Hepatocyte (in vitro differentiated cells): ENCODE measurements around the gene PTPRM. TPM values are rescaled to one million over a fixed set of nuclear protein-coding genes. Genes with fewer than 3 reads are reported as not detected.

Experiments
- DNase-seq: peaks from one replicate; pipeline ENCODE4 v3.0.0-alpha.2; 2016; ENCODE audit warnings: low spot score
- H2AFZ ChIP-seq: fragments of 200-600 bp; sonication (generic); 2 replicates; pipeline ENCODE4 v1.6.0; 2016; ENCODE audit warnings: antibody characterized with exemption, mild to moderate bottlenecking
- H3K27ac ChIP-seq: fragments of 200-600 bp; sonication (generic); 2 replicates; pipeline ENCODE4 v1.5.1; 2016; ENCODE audit warnings: mild to moderate bottlenecking
- H3K27me3 ChIP-seq: fragments of 200-600 bp; sonication (generic); 2 replicates; pipeline ENCODE4 v1.6.1; 2016
- H3K36me3 ChIP-seq: fragments of 200-600 bp; sonication (generic); replicated peaks from 2 replicates; pipeline ENCODE4 v1.5.1; 2016; ENCODE audit warnings: low read depth; ENCODE audit not compliant: insufficient read depth
- H3K4me1 ChIP-seq: fragments of 200-600 bp; sonication (generic); 2 replicates; pipeline ENCODE4 v1.5.1; 2016; ENCODE audit warnings: mild to moderate bottlenecking, moderate library complexity; ENCODE audit not compliant: insufficient read depth
- H3K4me2 ChIP-seq: fragments of 200-600 bp; sonication (generic); 2 replicates; pipeline ENCODE4 v1.6.0; 2016
- H3K4me3 ChIP-seq: fragments of 200-600 bp; sonication (generic); 2 replicates; pipeline ENCODE4 v1.5.1; 2016; ENCODE audit warnings: mild to moderate bottlenecking
- H3K79me2 ChIP-seq: fragments of 200-600 bp; sonication (generic); 2 replicates; pipeline ENCODE4 v1.6.0; 2017; ENCODE audit warnings: mild to moderate bottlenecking
- H3K9me2 ChIP-seq: fragments of 200-600 bp; sonication (generic); replicated peaks from 2 replicates; pipeline ENCODE4 v1.6.0; 2017; ENCODE audit warnings: mild to moderate bottlenecking; ENCODE audit not compliant: insufficient read depth
- H3K9me3 ChIP-seq: fragments of 200-600 bp; sonication (generic); 2 replicates; pipeline ENCODE4 v1.5.1; 2016; ENCODE audit warnings: low read depth, mild to moderate bottlenecking
- H4K20me1 ChIP-seq: fragments of 200-600 bp; sonication (generic); 2 replicates; pipeline ENCODE4 v1.6.0; 2016; ENCODE audit warnings: mild to moderate bottlenecking; ENCODE audit not compliant: insufficient read depth, poor library complexity, severe bottlenecking
- EZH2 ChIP-seq: fragments of 200-600 bp; sonication (generic); IDR thresholded peaks from 2 replicates; pipeline ENCODE4 v1.6.1; 2016; ENCODE audit warnings: antibody characterized with exemption, mild to moderate bottlenecking, borderline replicate concordance
- EZH2phosphoT487 ChIP-seq: fragments of 200-600 bp; sonication (generic); IDR thresholded peaks from one replicate; pipeline ENCODE4 v1.6.1; 2018; ENCODE audit warnings: antibody characterized with exemption, mild to moderate bottlenecking, low read depth, moderate library complexity; ENCODE audit not compliant: unreplicated experiment, severe bottlenecking
- WGBS: methylation state at CpG from one replicate; pipeline ENCODE4 v1.1.6; 2016; ENCODE audit warnings: low lambda C conversion rate; ENCODE audit errors: missing lambda C conversion rate; 5-methylcytosine and 5-hydroxymethylcytosine counted together
- polyA plus RNA-seq: library from polyadenylated mRNA; unstranded; fragments of >200 nt; fragmentation: Nextera tagmentation; extraction: Ambion mirVana; gene quantifications from 2 replicates; pipeline ENCODE4 v1.2.1, GENCODE V29; 2016
- total RNA-seq: library from RNA; depleted of rRNA; stranded (reverse); fragments of >200 nt; gene quantifications from 2 replicates; pipeline ENCODE4 v1.2.3, GENCODE V29; 2014
- TF ChIP-seq, protein P1 (sequence below): fragments of 200-600 bp; sonication (generic); IDR thresholded peaks from 2 replicates; pipeline ENCODE4 v1.5.1; 2016; ENCODE audit warnings: antibody characterized with exemption, mild to moderate bottlenecking; ENCODE audit not compliant: poor library complexity

The PTPRM gene
- total and polyA plus RNA-seq, 2 experiments from 2014 or later, result 26.1 to 47.4 TPM

DNA sequence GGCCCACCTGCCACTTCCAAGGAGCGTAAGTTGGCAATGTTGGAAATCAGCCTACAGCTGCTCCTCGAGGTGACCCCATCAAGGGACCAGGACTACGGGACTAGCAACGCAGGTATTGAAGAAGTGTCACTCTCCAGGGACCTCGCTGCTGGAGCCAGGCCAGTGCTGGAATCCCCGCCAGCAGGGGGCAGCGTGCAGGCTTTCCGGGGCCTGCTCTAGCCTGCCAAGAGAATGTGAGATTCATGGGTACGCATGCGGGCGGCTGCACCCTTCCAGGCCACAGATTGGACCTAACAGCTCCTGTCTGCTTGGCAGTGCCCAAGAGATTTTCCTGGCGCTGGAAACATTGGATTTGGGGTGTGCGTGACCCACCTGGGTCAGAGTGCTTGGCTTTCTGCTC lies 859.3 kb downstream of the PTPRM start:
- WGBS, result 78% methylated on average over 13 of the region's 13 CpGs
- DNase-seq, result no peak
- Histone ChIP-seq H3K79me2 (no peaks in the 10 kb centered on the region), H4K20me1 (no peaks in the 10 kb centered on the region), H3K4me1 (no peaks in the 10 kb centered on the region), H3K9me2 (no peaks in the 10 kb centered on the region), H3K36me3 (no peaks in the 10 kb centered on the region), H3K9me3 (no peaks in the 10 kb centered on the region), H3K4me2 (no peak overlapping the region), H3K27me3 (no peaks in the 10 kb centered on the region), H2AFZ (no peak overlapping the region), H3K27ac (no peak overlapping the region), H3K4me3 (no peak overlapping the region)
- TF ChIP-seq, protein P1, sequence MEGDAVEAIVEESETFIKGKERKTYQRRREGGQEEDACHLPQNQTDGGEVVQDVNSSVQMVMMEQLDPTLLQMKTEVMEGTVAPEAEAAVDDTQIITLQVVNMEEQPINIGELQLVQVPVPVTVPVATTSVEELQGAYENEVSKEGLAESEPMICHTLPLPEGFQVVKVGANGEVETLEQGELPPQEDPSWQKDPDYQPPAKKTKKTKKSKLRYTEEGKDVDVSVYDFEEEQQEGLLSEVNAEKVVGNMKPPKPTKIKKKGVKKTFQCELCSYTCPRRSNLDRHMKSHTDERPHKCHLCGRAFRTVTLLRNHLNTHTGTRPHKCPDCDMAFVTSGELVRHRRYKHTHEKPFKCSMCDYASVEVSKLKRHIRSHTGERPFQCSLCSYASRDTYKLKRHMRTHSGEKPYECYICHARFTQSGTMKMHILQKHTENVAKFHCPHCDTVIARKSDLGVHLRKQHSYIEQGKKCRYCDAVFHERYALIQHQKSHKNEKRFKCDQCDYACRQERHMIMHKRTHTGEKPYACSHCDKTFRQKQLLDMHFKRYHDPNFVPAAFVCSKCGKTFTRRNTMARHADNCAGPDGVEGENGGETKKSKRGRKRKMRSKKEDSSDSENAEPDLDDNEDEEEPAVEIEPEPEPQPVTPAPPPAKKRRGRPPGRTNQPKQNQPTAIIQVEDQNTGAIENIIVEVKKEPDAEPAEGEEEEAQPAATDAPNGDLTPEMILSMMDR, result no peak
- TF ChIP-seq EZH2phosphoT487 (no peak), EZH2 (no peak)

DNA sequence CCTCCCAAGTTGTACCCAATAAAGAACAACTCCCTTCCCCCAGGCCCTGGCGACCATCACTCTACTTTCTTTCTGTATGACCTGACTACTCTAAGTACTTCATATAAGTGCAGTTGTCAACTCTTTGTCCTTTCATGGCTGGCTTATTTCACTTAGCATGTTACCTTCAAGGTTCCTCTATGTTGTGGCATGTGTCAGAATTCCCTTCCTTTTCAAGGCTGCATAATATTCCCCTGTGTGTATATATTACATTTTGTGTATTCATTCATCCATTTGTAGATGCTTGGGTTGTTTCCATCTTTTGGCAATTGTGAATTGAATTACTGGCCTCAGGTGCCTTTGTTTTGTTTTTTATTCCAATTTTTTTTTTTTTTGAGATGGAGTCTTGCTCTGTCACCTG lies 860.2 kb downstream of the PTPRM start:
- no peak for DNase-seq
- H3K27ac ChIP-seq, result no peak overlapping the region
- 95% methylated on average over 1 of the region's 1 CpG for WGBS
- H4K20me1 ChIP-seq, result no peaks in the 10 kb centered on the region
- H3K4me1 ChIP-seq, result no peaks in the 10 kb centered on the region
- no peak overlapping the region for H2AFZ ChIP-seq
- H3K4me2 ChIP-seq, result no peak overlapping the region
- no peak for TF ChIP-seq EZH2phosphoT487
- TF ChIP-seq EZH2, result no peak
- TF ChIP-seq, protein P1, result no peak
- H3K36me3 ChIP-seq, result no peaks in the 10 kb centered on the region
- H3K4me3 ChIP-seq, result no peak overlapping the region
- no peaks in the 10 kb centered on the region for H3K79me2 ChIP-seq
- no peaks in the 10 kb centered on the region for H3K27me3 ChIP-seq
- no peaks in the 10 kb centered on the region for H3K9me3 ChIP-seq
- no peaks in the 10 kb centered on the region for H3K9me2 ChIP-seq

DNA sequence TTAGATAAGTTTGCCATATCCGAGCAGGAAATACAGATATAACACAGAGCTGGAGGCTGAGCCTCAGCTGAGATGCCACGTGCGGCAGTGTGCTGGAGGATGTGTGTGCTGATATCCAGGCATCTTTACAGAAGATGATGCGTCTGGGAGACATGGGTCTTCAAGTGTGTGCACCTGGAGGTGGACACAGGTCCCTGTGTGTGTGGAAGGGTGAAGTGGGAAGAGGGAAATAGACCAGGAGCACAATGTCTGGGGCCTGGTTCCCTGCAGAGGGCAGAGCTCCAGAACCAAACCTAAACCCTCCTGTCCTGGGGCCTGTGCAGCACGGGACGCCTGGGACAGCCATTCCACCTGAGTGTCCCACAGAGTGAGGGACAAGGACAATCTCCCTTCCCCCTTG lies 861.8 kb downstream of the PTPRM start:
- Histone ChIP-seq H3K79me2 (no peaks in the 10 kb centered on the region), H2AFZ (no peak overlapping the region), H3K4me2 (no peak overlapping the region), H3K36me3 (no peaks in the 10 kb centered on the region), H3K9me3 (no peaks in the 10 kb centered on the region), H3K27ac (no peak overlapping the region), H3K27me3 (no peaks in the 10 kb centered on the region), H3K9me2 (no peaks in the 10 kb centered on the region), H3K4me3 (no peak overlapping the region), H3K4me1 (no peaks in the 10 kb centered on the region), H4K20me1 (no peaks in the 10 kb centered on the region)
- WGBS, result 72% methylated on average over 6 of the region's 6 CpGs
- TF ChIP-seq EZH2 (no peak), EZH2phosphoT487 (no peak)
- TF ChIP-seq, protein P1, result no peak
- DNase-seq, result no peak

DNA sequence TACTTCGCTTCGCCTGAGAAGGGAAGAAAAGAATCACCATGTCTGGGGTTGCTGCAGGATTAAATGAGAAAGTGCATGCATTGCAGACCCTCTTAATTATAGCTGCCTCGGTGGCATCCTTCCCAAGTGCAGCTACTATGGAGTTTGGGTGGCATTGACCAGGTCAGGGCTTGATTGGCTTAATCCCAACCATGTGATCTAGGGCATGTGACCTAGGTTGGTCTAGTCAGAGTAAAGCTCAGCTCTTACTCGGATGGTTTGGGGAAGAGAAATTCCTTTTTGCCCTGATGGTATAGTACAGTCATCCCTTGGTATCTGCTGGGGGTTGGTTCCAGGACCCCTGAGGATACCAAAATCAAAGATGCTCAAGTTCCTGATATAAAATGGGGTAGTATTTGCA lies 863.9 kb downstream of the PTPRM start:
- Histone ChIP-seq H3K4me1 (no peaks in the 10 kb centered on the region), H3K79me2 (no peaks in the 10 kb centered on the region), H3K27ac (no peak overlapping the region), H2AFZ (no peak overlapping the region), H3K4me3 (no peak overlapping the region), H3K9me2 (no peaks in the 10 kb centered on the region), H3K9me3 (no peaks in the 10 kb centered on the region), H3K36me3 (no peaks in the 10 kb centered on the region), H3K27me3 (no peaks in the 10 kb centered on the region), H3K4me2 (no peak overlapping the region), H4K20me1 (no peaks in the 10 kb centered on the region)
- no peak for DNase-seq
- WGBS, result 93% methylated on average over 4 of the region's 4 CpGs
- TF ChIP-seq, protein P1, result no peak
- TF ChIP-seq EZH2phosphoT487, result no peak
- no peak for TF ChIP-seq EZH2
